ENCODE measurements around the gene DCANP1.
A peak's percentile ranks its signal among the peaks of the same experiment; 100 is the strongest.

Gene DCANP1

DNA sequence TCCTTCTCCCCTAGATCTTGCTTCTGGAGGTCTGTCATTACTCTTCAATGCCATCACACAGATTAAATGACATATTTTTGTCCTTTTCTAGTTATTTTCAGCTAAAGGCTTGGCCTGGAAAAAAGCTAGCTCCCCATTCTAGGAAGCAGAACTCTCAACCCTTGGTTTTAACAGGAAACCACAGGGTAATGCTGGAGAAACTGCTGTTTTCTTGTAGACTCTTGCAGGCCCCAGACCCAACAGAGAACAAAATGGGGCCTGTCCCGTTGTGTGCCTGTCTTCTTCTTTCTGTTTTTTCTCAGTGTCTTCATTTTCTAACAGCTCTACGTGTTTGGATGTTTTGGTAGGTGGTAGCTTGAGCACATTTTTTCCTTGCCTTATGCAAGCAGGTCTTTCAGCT, 21.5 kb downstream of the DCANP1 start:
- no peak overlapping the region for H3K4me2 ChIP-seq (ENCODE audit: low read length)
- no peak overlapping the region for H2BK15ac ChIP-seq (replicated peaks; ENCODE audit: low read depth)
- no peak overlapping the region for H3K23ac ChIP-seq (ENCODE audit: low read length)
- H4K8ac ChIP-seq (ENCODE audit: low read depth, low read length) = no peak overlapping the region
- H3K4me3 ChIP-seq (ENCODE audit: low read length) = no peak overlapping the region
- no peaks in the 10 kb centered on the region for H3K79me1 ChIP-seq (ENCODE audit: low read length)
- no peaks in the 10 kb centered on the region for H3K36me3 ChIP-seq (ENCODE audit: control insufficient read depth, insufficient read depth, low read length)
- no peak overlapping the region for H3K18ac ChIP-seq (ENCODE audit: low read length)
- H3K27ac ChIP-seq (ENCODE audit: low read depth, low read length) = no peak overlapping the region
- H2BK120ac ChIP-seq (ENCODE audit: low read depth, low read length) = no peak overlapping the region
- peaks cover 2% of the 10 kb centered on the region for H3K4me1 ChIP-seq (ENCODE audit: control insufficient read depth, low read depth, low read length)
- no peak overlapping the region for H2BK5ac ChIP-seq (ENCODE audit: low read length)
- WGBS (ENCODE audit: extremely low coverage, insufficient coverage, low lambda C conversion rate) = no CpG with 5 or more reads among the region's 2 CpGs
- no peak overlapping the region for H3K4ac ChIP-seq (ENCODE audit: low read depth, low read length)
- no peak overlapping the region for H4K5ac ChIP-seq (ENCODE audit: low read length)
- no peak for DNase-seq
- H3K56ac ChIP-seq (ENCODE audit: low read length) = no peak overlapping the region
- no peaks in the 10 kb centered on the region for H3K79me2 ChIP-seq (ENCODE audit: control insufficient read depth, insufficient read depth, low read length)
- H3K27me3 ChIP-seq (ENCODE audit: insufficient read depth, low read length, poor library complexity) = no peaks in the 10 kb centered on the region
- no peak overlapping the region for H3K9ac ChIP-seq (ENCODE audit: low read length)
- H2AK5ac ChIP-seq (ENCODE audit: low read length) = no peak overlapping the region

DNA sequence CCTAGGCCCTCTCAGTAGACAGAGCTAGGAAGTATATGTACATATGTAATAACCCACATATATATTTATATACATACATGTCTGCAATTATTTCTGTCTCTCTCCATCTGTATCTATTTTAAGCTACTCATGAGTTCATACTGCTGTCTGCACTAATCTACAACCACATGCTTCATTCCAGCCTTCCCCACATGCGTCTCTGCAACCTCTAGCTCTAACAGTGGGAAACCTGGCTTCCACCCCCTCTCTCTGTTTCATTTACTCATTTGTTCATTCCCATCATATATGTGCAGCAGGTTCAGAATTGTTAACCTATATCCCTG, 23.3 kb downstream of the DCANP1 start:
- Histone ChIP-seq H3K23ac (ENCODE audit: low read length) (no peak overlapping the region), H2BK5ac (ENCODE audit: low read length) (no peak overlapping the region), H3K9ac (ENCODE audit: low read length) (no peak overlapping the region), H3K27ac (ENCODE audit: low read depth, low read length) (no peak overlapping the region), H3K27me3 (ENCODE audit: insufficient read depth, low read length, poor library complexity) (no peaks in the 10 kb centered on the region), H2BK15ac (replicated peaks; ENCODE audit: low read depth) (no peak overlapping the region), H3K4me2 (ENCODE audit: low read length) (no peak overlapping the region), H3K36me3 (ENCODE audit: control insufficient read depth, insufficient read depth, low read length) (no peaks in the 10 kb centered on the region), H3K18ac (ENCODE audit: low read length) (no peak overlapping the region), H3K4ac (ENCODE audit: low read depth, low read length) (no peak overlapping the region), H2AK5ac (ENCODE audit: low read length) (no peak overlapping the region), H4K5ac (ENCODE audit: low read length) (no peak overlapping the region), H3K4me1 (ENCODE audit: control insufficient read depth, low read depth, low read length) (peaks cover 2% of the 10 kb centered on the region), H4K8ac (ENCODE audit: low read depth, low read length) (no peak overlapping the region), H3K4me3 (ENCODE audit: low read length) (no peak overlapping the region), H3K79me1 (ENCODE audit: low read length) (no peaks in the 10 kb centered on the region), H3K79me2 (ENCODE audit: control insufficient read depth, insufficient read depth, low read length) (no peaks in the 10 kb centered on the region), H2BK120ac (ENCODE audit: low read depth, low read length) (no peak overlapping the region), H3K56ac (ENCODE audit: low read length) (no peak overlapping the region)
- no peak for DNase-seq
- WGBS (ENCODE audit: extremely low coverage, insufficient coverage, low lambda C conversion rate) = no CpG with 5 or more reads among the region's 1 CpG

GRCh38 chr5:135423146-135423845, 23.9 kb downstream of the DCANP1 start:
- no CpG with 5 or more reads among the region's 7 CpGs for WGBS (ENCODE audit: extremely low coverage, insufficient coverage, low lambda C conversion rate)
- Histone ChIP-seq H3K9ac (ENCODE audit: low read length) (no peak overlapping the region), H2BK5ac (ENCODE audit: low read length) (no peak overlapping the region), H3K79me1 (ENCODE audit: low read length) (no peaks in the 10 kb centered on the region), H3K79me2 (ENCODE audit: control insufficient read depth, insufficient read depth, low read length) (no peaks in the 10 kb centered on the region), H3K4ac (ENCODE audit: low read depth, low read length) (no peak overlapping the region), H3K36me3 (ENCODE audit: control insufficient read depth, insufficient read depth, low read length) (no peaks in the 10 kb centered on the region), H4K5ac (ENCODE audit: low read length) (no peak overlapping the region), H3K4me2 (ENCODE audit: low read length) (no peak overlapping the region), H2BK120ac (ENCODE audit: low read depth, low read length) (no peak overlapping the region), H3K18ac (ENCODE audit: low read length) (no peak overlapping the region), H3K23ac (ENCODE audit: low read length) (no peak overlapping the region), H2BK15ac (replicated peaks; ENCODE audit: low read depth) (no peak overlapping the region), H2AK5ac (ENCODE audit: low read length) (no peak overlapping the region), H3K4me3 (ENCODE audit: low read length) (no peak overlapping the region), H3K27me3 (ENCODE audit: insufficient read depth, low read length, poor library complexity) (no peaks in the 10 kb centered on the region), H3K27ac (ENCODE audit: low read depth, low read length) (no peak overlapping the region), H3K4me1 (ENCODE audit: control insufficient read depth, low read depth, low read length) (peaks cover 2% of the 10 kb centered on the region), H3K56ac (ENCODE audit: low read length) (no peak overlapping the region), H4K8ac (ENCODE audit: low read depth, low read length) (no peak overlapping the region)
- peak; percentile 93 for DNase-seq

- no peak overlapping the region for H2BK5ac ChIP-seq (ENCODE audit: low read length)
- H2AK5ac ChIP-seq (ENCODE audit: low read length) = no peak overlapping the region
- H2BK15ac ChIP-seq (replicated peaks; ENCODE audit: low read depth) = no peak overlapping the region
- no peaks in the 10 kb centered on the region for H3K36me3 ChIP-seq (ENCODE audit: control insufficient read depth, insufficient read depth, low read length)
- H3K4me3 ChIP-seq (ENCODE audit: low read length) = no peak overlapping the region
- H3K23ac ChIP-seq (ENCODE audit: low read length) = no peak overlapping the region
- no peak for DNase-seq
- H3K4ac ChIP-seq (ENCODE audit: low read depth, low read length) = no peak overlapping the region
- H3K79me2 ChIP-seq (ENCODE audit: control insufficient read depth, insufficient read depth, low read length) = no peaks in the 10 kb centered on the region
- no peaks in the 10 kb centered on the region for H3K27me3 ChIP-seq (ENCODE audit: insufficient read depth, low read length, poor library complexity)
- H2BK120ac ChIP-seq (ENCODE audit: low read depth, low read length) = no peak overlapping the region
- H3K4me2 ChIP-seq (ENCODE audit: low read length) = no peak overlapping the region
- H3K56ac ChIP-seq (ENCODE audit: low read length) = no peak overlapping the region
- H4K8ac ChIP-seq (ENCODE audit: low read depth, low read length) = no peak overlapping the region
- H4K5ac ChIP-seq (ENCODE audit: low read length) = no peak overlapping the region
- H3K9ac ChIP-seq (ENCODE audit: low read length) = no peak overlapping the region
- H3K4me1 ChIP-seq (ENCODE audit: control insufficient read depth, low read depth, low read length) = peaks cover 2% of the 10 kb centered on the region
- no peak overlapping the region for H3K27ac ChIP-seq (ENCODE audit: low read depth, low read length)
- H3K79me1 ChIP-seq (ENCODE audit: low read length) = no peaks in the 10 kb centered on the region
- no peak overlapping the region for H3K18ac ChIP-seq (ENCODE audit: low read length)
Measured at GRCh38 chr5:135422419-135422818, 24.7 kb downstream of the DCANP1 start.

- Histone ChIP-seq H4K5ac (ENCODE audit: low read length) (no peak overlapping the region), H3K79me1 (ENCODE audit: low read length) (no peaks in the 10 kb centered on the region), H3K79me2 (ENCODE audit: control insufficient read depth, insufficient read depth, low read length) (no peaks in the 10 kb centered on the region), H2BK120ac (ENCODE audit: low read depth, low read length) (no peak overlapping the region), H3K23ac (ENCODE audit: low read length) (no peak overlapping the region), H3K9ac (ENCODE audit: low read length) (no peak overlapping the region), H3K4me1 (ENCODE audit: control insufficient read depth, low read depth, low read length) (no peaks in the 10 kb centered on the region), H3K27me3 (ENCODE audit: insufficient read depth, low read length, poor library complexity) (no peaks in the 10 kb centered on the region), H2BK5ac (ENCODE audit: low read length) (no peak overlapping the region), H3K4me3 (ENCODE audit: low read length) (no peak overlapping the region), H3K56ac (ENCODE audit: low read length) (no peak overlapping the region), H3K4me2 (ENCODE audit: low read length) (no peak overlapping the region), H3K18ac (ENCODE audit: low read length) (no peak overlapping the region), H4K8ac (ENCODE audit: low read depth, low read length) (no peak overlapping the region), H2BK15ac (replicated peaks; ENCODE audit: low read depth) (no peak overlapping the region), H2AK5ac (ENCODE audit: low read length) (no peak overlapping the region), H3K4ac (ENCODE audit: low read depth, low read length) (no peak overlapping the region), H3K36me3 (ENCODE audit: control insufficient read depth, insufficient read depth, low read length) (no peaks in the 10 kb centered on the region), H3K27ac (ENCODE audit: low read depth, low read length) (no peak overlapping the region)
- no peak for DNase-seq
Measured at GRCh38 chr5:135417083-135417482, 30.1 kb downstream of the DCANP1 start.

DNA sequence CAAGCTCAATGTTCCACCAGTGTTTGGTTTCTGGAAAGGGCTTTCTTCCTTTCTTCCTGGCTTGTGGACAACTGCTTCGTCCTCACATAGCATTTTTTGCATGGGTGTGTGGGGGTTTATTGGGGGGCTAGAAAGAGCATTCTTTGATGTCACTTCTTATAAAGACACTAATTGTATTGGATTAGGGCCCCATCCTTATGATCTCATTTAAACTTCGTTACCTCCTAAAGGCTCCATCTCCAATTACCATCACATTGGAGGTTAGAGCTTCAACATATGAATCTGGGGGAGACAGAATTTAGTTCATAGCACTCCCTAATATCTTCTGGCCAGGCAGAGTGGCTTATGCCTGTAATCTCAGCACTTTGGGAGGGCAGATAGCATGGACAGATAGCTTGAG, 42.1 kb downstream of the DCANP1 start:
- Histone ChIP-seq H3K56ac (ENCODE audit: low read length) (no peak overlapping the region), H3K4ac (ENCODE audit: low read depth, low read length) (no peak overlapping the region), H3K4me1 (ENCODE audit: control insufficient read depth, low read depth, low read length) (peaks cover 5% of the 10 kb centered on the region), H2AK5ac (ENCODE audit: low read length) (no peak overlapping the region), H3K4me3 (ENCODE audit: low read length) (no peak overlapping the region), H3K36me3 (ENCODE audit: control insufficient read depth, insufficient read depth, low read length) (no peaks in the 10 kb centered on the region), H2BK5ac (ENCODE audit: low read length) (no peak overlapping the region), H3K27me3 (ENCODE audit: insufficient read depth, low read length, poor library complexity) (peaks cover 2% of the 10 kb centered on the region), H3K23ac (ENCODE audit: low read length) (no peak overlapping the region), H2BK120ac (ENCODE audit: low read depth, low read length) (no peak overlapping the region), H4K5ac (ENCODE audit: low read length) (no peak overlapping the region), H3K79me2 (ENCODE audit: control insufficient read depth, insufficient read depth, low read length) (no peaks in the 10 kb centered on the region), H3K27ac (ENCODE audit: low read depth, low read length) (no peak overlapping the region), H3K79me1 (ENCODE audit: low read length) (no peaks in the 10 kb centered on the region), H4K8ac (ENCODE audit: low read depth, low read length) (no peak overlapping the region), H3K4me2 (ENCODE audit: low read length) (no peak overlapping the region), H3K9ac (ENCODE audit: low read length) (no peak overlapping the region), H3K18ac (ENCODE audit: low read length) (no peak overlapping the region), H2BK15ac (replicated peaks; ENCODE audit: low read depth) (no peak overlapping the region)
- no peak for DNase-seq
- WGBS (ENCODE audit: extremely low coverage, insufficient coverage, low lambda C conversion rate) = no CpG with 5 or more reads among the region's 2 CpGs

Measured in mesendoderm (in vitro differentiated cells).